GM23248 (cell line): ENCODE data around the gene CCR1. TPM values are rescaled to one million over a fixed set of nuclear protein-coding genes. Genes with fewer than 3 reads are reported as not detected.

Experiments
- DNase-seq: peaks from one replicate; pipeline ENCODE4 v3.0.0-alpha.2; 2015
- H2AFZ ChIP-seq: fragments of 200-600 bp; sonication (generic); 2 replicates; pipeline ENCODE4 v1.6.1; 2016; ENCODE audit warnings: antibody characterized with exemption
- H3F3A ChIP-seq: fragments of 200-600 bp; sonication (generic); 2 replicates; pipeline ENCODE4 v1.6.1; 2016; ENCODE audit warnings: mild to moderate bottlenecking, antibody characterized with exemption, mixed run types; ENCODE audit not compliant: insufficient read depth
- H3K27ac ChIP-seq: fragments of 200-600 bp; sonication (generic); 2 replicates; pipeline ENCODE4 v1.5.1; 2016; ENCODE audit warnings: mild to moderate bottlenecking
- H3K27me3 ChIP-seq: fragments of 200-600 bp; sonication (generic); replicated peaks from 2 replicates; pipeline ENCODE4 v1.6.1; 2016; ENCODE audit warnings: mild to moderate bottlenecking; ENCODE audit not compliant: insufficient read depth
- H3K36me3 ChIP-seq: fragments of 200-600 bp; sonication (generic); 2 replicates; pipeline ENCODE4 v1.6.1; 2016; ENCODE audit warnings: low read depth, mild to moderate bottlenecking
- H3K4me1 ChIP-seq: fragments of 200-600 bp; sonication (generic); 2 replicates; pipeline ENCODE4 v1.6.1; 2016; ENCODE audit warnings: mild to moderate bottlenecking; ENCODE audit not compliant: insufficient read depth
- H3K4me2 ChIP-seq: fragments of 200-600 bp; sonication (generic); one replicate; pipeline ENCODE4 v1.6.1; 2016; ENCODE audit warnings: mild to moderate bottlenecking; ENCODE audit not compliant: unreplicated experiment
- H3K4me3 ChIP-seq: fragments of 200-600 bp; sonication (generic); 2 replicates; pipeline ENCODE4 v1.5.1; 2016; ENCODE audit warnings: mild to moderate bottlenecking
- H3K79me2 ChIP-seq: fragments of 200-600 bp; sonication (generic); 2 replicates; pipeline ENCODE4 v1.6.1; 2016; ENCODE audit warnings: mild to moderate bottlenecking; ENCODE audit not compliant: insufficient read depth
- H3K9ac ChIP-seq: fragments of 200-600 bp; sonication (generic); 2 replicates; pipeline ENCODE4 v1.6.1; 2016; ENCODE audit warnings: mild to moderate bottlenecking
- H3K9me2 ChIP-seq: fragments of 200-600 bp; sonication (generic); 2 replicates; pipeline ENCODE4 v1.6.1; 2016; ENCODE audit warnings: mixed run types, mild to moderate bottlenecking, moderate library complexity; ENCODE audit not compliant: insufficient read depth
- H3K9me3 ChIP-seq: fragments of 200-600 bp; sonication (generic); one replicate; pipeline ENCODE4 v1.6.1; 2017; ENCODE audit warnings: low read depth
- H4K20me1 ChIP-seq: fragments of 200-600 bp; sonication (generic); 2 replicates; pipeline ENCODE4 v1.6.0; 2016; ENCODE audit not compliant: insufficient read depth
- EZH2 ChIP-seq: fragments of 200-600 bp; sonication (generic); IDR thresholded peaks from 2 replicates; pipeline ENCODE4 v1.6.1; 2018; ENCODE audit warnings: antibody characterized with exemption, mild to moderate bottlenecking; ENCODE audit not compliant: insufficient read depth, poor library complexity, severe bottlenecking
- EZH2phosphoT487 ChIP-seq: fragments of 200-600 bp; sonication (generic); IDR thresholded peaks from 2 replicates; pipeline ENCODE4 v1.6.1; 2018; ENCODE audit warnings: antibody characterized with exemption, moderate library complexity, mild to moderate bottlenecking, low read depth; ENCODE audit not compliant: insufficient read depth
- WGBS, 2 experiments: methylation state at CpG; one replicate each; pipeline ENCODE4 v1.1.6; 2015 to 2017; ENCODE audit warnings: low lambda C conversion rate in 2 of 2, low coverage in 1 of 2; ENCODE audit errors: missing lambda C conversion rate in 2 of 2; 5-methylcytosine and 5-hydroxymethylcytosine counted together
- in situ Hi-C: fragments of 300-500 bp; cut with MboI; formaldehyde crosslinking; loops from 2 replicates; pipeline ENCODE4 v1.15.0; 2020
- polyA plus RNA-seq: library from polyadenylated mRNA; unstranded; fragments of >200 nt; fragmentation: Nextera tagmentation; extraction: Ambion mirVana; gene quantifications from 2 replicates; pipeline ENCODE4 v1.2.1, GENCODE V29; 2016
- total RNA-seq: library from RNA; depleted of rRNA; stranded (reverse); fragments of >200 nt; shearing (Covaris generic); gene quantifications from 2 replicates; pipeline ENCODE4 v1.2.3, GENCODE V29; 2014; rRNA removed

CCR1 gene
- not detected in 2 replicates for total RNA-seq
- not detected in 2 replicates for polyA plus RNA-seq

DNA sequence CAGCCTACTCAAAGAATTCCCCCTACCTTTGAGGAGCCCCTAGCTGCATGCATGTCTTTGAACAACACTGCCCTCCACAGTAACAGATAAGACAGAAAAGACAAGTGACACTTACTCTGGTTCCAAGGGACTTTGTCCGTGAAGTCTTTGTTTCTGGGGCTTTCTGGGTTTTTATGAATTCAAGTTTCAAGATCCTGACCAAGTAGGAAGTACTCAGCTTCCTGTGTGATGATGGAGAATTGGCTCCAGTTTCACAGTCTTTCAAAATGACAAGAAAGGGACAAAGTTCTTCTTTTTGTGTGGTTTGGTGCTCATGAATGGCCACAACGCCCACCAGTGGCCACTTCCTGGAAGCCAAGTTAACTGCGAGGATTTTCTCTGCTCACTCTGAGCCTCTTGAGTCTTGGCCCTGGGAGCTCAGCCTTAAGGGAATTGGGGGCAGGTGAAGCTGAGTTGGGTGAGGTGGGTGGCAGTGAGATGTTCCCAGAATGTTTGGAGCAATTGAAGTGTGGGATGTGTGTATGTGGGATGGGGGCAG, at the start of gene CCR1:
TSS of gene CCR1 (minus strand) at position 147 of the 538 bp plus-strand sequence. CDS start 4,000 bp downstream, outside the sequence.
- H3F3A ChIP-seq, result no peaks in the 10 kb centered on the region
- 21 to 26% methylated on average over 3 of the region's 3 CpGs for whole genome bisulfite sequencing, 2 experiments
- peaks cover 7% of the 10 kb centered on the region; the same call in 1 of the 2 replicates for H3K27me3 ChIP-seq
- no peaks in the 10 kb centered on the region for H3K9me2 ChIP-seq
- H2AFZ ChIP-seq, result 0 out of 2 replicates have a peak within 1 kb of the TSS, but pooled peaks have one; percentile 8
- no peak within 1 kb of the TSS for H3K27ac ChIP-seq
- H3K36me3 ChIP-seq, result no peaks in the 10 kb centered on the region
- TF ChIP-seq EZH2 (no peak), EZH2phosphoT487 (no peak)
- no peaks in the 10 kb centered on the region for H4K20me1 ChIP-seq
- no peak within 1 kb of the TSS for H3K4me3 ChIP-seq
- H3K9ac ChIP-seq, result no peak within 1 kb of the TSS
- DNase-seq, result peak; percentile 61
- in situ Hi-C loops, result no loop called here
- H3K9me3 ChIP-seq, result no peaks in the 10 kb centered on the region
- H3K4me2 ChIP-seq, result no peak within 1 kb of the TSS
- H3K4me1 ChIP-seq, result peaks cover 10% of the 10 kb centered on the region
- no peaks in the 10 kb centered on the region for H3K79me2 ChIP-seq

DNA sequence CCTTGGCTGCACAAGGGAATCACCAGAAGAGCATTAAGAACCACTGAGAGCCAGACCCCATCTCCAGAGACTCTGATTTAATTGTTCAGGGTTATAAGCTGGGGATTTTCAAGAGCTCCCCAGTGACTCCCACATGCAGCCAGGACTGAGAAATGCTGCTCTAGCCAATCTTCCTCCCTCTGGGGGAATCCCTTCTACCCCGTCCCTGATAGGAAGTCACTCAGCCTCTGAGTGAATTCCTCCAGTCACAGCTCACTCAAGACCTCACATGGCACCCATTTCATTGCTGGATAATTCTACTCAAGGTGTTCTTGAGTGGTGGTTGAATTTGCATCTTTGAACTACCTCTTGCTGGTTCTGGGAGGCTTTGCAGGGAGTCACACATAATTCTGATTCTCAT, 44.9 kb upstream of the CCR1 start:
- Histone ChIP-seq H3K9me2 (no peaks in the 10 kb centered on the region), H3K27me3 (peaks cover 22% of the 10 kb centered on the region), H3K4me3 (no peak overlapping the region), H3K4me1 (no peaks in the 10 kb centered on the region), H3K27ac (no peak overlapping the region), H3K9ac (no peak overlapping the region), H2AFZ (no peak overlapping the region), H3K79me2 (no peaks in the 10 kb centered on the region), H3K9me3 (no peaks in the 10 kb centered on the region), H3F3A (no peaks in the 10 kb centered on the region), H3K36me3 (no peaks in the 10 kb centered on the region), H4K20me1 (no peaks in the 10 kb centered on the region), H3K4me2 (no peak overlapping the region)
- DNase-seq, result no peak
- no peak for TF ChIP-seq EZH2
- no peak for TF ChIP-seq EZH2phosphoT487
- in situ Hi-C loops, result no loop called here
- 13 to 31% methylated on average over 1 of the region's 1 CpG for WGBS, 2 experiments

DNA sequence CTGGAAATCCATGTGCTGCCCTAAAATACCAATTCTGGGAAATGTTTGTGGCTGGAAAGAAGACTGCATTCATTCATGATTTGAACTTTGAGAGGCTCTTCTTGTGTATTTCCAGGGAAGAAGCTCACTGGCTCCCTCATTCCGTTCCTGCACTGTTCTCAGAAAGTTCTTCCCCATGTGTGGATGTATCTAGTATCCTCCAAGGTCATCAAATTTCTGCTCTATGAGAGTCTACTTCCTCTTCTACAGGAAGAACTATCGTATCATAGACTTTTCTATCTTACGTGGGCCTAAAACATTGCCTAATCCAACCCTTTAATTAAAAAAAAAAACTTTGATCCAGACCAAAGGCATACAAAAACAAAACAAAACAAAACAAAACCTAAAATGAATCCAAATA, 37.0 kb upstream of the CCR1 start:
- H3K4me1 ChIP-seq, result no peaks in the 10 kb centered on the region
- no peak overlapping the region for H2AFZ ChIP-seq
- no peak overlapping the region for H3K4me3 ChIP-seq
- no peaks in the 10 kb centered on the region for H3F3A ChIP-seq
- H3K4me2 ChIP-seq, result no peak overlapping the region
- no peaks in the 10 kb centered on the region for H3K9me3 ChIP-seq
- H3K79me2 ChIP-seq, result no peaks in the 10 kb centered on the region
- TF ChIP-seq EZH2, result no peak
- no peak for TF ChIP-seq EZH2phosphoT487
- H3K27me3 ChIP-seq, result peaks cover 10% of the 10 kb centered on the region; the same call in 1 of the 2 replicates
- whole genome bisulfite sequencing, 2 experiments, result 64 to 69% methylated on average over 3 of the region's 3 CpGs
- H4K20me1 ChIP-seq, result no peaks in the 10 kb centered on the region
- no peak for DNase-seq
- H3K36me3 ChIP-seq, result no peaks in the 10 kb centered on the region
- H3K9me2 ChIP-seq, result no peaks in the 10 kb centered on the region
- no peak overlapping the region for H3K27ac ChIP-seq
- no peak overlapping the region for H3K9ac ChIP-seq
- in situ Hi-C loops, result no loop called here

DNA sequence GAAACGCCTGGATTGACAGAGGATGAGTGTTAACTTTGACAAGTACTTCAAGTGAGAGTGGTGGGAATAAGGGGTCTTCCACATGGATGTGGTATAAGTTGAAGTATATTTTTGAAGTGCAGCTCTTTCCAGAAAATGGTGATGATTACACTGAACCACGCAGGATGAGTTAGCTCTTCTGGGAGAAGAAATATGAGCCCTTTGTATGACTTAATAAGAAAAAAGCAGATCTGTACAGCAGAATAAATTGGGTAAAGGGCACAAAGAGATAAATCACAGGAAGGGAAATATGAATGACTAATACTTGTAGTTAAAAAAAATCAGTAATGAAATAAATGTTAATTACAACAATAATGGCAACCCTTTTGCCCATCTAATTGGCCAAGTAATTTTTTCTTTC, 35.4 kb upstream of the CCR1 start:
- Histone ChIP-seq H2AFZ (no peak overlapping the region), H3K4me1 (no peaks in the 10 kb centered on the region), H3K27ac (no peak overlapping the region), H3K36me3 (no peaks in the 10 kb centered on the region), H3K9ac (no peak overlapping the region), H3K27me3 (peaks cover 13% of the 10 kb centered on the region; the same call in 1 of the 2 replicates), H3K4me3 (no peak overlapping the region), H4K20me1 (no peaks in the 10 kb centered on the region), H3K4me2 (no peak overlapping the region), H3K9me2 (no peaks in the 10 kb centered on the region), H3K9me3 (no peaks in the 10 kb centered on the region), H3K79me2 (no peaks in the 10 kb centered on the region), H3F3A (no peaks in the 10 kb centered on the region)
- 58 to 62% methylated on average over 2 of the region's 2 CpGs for WGBS, 2 experiments
- DNase-seq, result no peak
- TF ChIP-seq EZH2, result no peak
- no peak for TF ChIP-seq EZH2phosphoT487
- in situ Hi-C loops, result no loop called here
